ENCODE measurements around the gene HECTD4.

The HECTD4 gene

DNA sequence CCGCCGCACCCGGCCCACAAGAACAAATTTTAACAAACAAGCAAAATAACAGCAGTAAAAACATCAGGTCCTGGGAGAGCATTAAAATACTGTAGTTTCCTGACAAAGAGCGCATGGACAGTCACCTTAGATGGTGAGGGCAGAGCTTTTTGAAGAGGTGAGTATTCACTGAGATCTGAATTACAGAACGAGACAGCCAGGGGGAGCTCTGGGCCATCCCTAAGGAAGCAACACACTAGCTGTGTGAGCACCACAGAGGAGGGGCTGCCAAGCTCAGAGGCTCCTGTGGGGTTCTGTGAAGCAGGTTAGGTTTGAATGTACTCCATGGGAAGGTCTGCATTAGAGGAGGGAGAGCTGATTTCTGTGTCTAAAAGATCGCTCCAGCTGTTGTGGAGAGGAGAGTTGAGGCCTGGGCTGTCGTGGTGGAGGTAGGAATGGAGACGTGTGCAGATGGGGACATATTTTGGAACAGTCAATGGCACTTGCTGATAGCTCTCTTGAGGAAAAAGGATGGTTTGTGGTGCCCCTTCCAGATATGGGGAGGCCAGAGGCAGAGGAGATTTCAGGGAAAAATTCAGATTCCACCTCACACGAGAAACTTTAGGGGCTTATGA lies 184.0 kb downstream of the HECTD4 start:
- peak; percentile 49 for DNase-seq

DNA sequence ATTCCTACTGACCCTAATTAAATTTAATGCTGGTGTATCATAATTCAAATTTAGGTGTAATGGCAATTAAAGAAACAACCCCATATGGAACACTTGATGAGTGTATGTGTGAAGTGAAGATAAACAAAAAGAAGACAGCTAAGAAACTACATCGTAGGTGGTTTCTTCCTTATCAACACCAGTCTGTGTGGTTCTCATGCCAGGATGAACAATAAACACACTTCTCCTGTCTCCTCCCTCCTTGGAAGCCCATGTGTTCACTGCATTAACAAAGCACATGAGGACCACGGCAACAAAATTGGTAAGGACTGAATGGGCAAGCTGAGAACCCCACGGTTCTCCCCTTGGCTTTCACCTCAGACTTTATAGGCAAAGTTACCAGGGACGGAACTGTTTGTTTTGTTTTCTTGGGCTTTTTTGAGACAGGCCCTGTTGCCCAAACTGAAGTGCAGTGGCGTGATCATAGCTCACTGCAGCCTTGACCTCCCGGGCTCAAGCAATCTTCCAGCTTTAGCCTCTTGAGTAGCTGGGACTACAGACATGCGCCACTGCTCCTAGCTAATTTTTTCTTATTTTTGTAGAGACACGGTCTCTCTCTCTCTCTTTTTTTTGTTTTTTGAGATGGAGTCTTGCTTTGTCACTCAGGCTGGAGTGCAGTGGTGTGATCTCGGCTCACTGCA lies 185.9 kb downstream of the HECTD4 start:
- no peak for DNase-seq

DNA sequence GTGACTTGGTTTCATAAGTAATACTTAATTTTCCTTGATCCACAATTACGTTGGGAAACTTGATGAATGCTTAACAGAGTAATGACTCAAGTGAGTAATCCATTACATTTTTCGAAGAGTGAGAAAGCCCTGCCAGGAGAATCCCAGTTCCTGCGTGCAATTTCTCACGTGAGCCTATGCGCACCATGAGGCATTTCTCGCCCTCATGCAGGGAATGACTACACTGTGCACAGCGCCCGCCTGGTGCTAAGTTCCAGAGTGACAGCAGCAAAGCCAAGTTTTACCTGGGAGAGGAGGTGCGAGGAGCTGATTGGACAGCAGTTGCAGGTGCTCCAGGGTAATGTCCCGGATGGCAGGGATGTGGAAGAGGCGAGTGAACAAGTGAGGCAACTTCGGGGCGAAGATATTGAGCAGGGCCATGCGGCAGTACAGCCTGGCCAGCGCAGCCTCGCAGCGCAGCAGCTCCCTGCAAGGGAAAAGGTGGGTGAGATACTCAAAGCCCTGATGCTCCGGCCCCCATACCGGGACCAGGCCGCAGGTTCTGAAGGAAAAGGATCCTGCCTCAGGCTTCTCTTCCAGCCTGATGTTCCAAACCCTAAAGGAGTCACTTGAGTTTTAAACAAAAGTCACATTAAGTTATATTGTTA lies 187.5 kb downstream of the HECTD4 start:
- no peak for DNase-seq

GRCh38 chr12:112192475-112192874 lies 189.8 kb downstream of the HECTD4 start:
- no peak for DNase-seq

DNA sequence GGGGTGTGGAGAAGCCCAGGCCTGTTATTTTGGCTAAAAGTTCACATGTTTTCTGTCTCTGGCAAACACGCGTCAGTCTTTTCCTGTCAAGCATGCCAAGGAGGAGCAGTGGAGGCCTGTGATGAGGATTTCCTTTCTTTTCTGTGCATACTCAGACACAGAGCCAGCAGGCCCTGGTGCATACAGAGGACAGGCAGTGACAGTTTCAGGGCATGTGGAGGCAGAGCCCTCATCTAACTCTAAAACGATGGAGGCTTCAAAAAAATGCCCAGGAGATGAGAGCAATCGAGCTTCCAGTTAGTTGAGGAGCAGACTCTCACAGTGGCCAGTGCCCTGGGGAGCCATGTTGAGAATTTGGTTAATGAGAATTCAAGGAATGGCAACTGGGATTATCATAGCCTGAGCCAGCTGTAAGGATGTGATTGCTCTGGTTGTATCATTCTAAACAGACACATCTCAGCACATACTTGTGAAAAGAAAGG lies 190.3 kb downstream of the HECTD4 start:
- DNase-seq = no peak

DNA sequence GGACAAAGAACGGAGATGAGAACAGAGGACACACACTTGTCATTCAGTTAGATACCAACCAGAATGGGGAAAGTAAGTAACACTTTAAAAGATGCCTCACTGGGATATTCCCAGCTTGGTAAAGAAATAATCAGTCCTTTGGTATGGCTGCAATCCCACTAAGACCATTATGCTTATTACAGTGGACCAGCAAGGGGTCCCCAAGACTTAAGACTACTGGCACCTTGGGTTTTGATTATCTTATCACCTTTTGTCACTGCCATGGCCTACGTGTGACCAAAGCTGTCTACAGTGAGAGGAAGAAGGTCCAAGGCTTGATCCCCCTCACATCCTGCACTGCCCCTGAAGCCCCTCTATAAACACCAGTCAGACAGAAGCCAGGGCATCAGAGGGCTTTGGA lies 191.0 kb downstream of the HECTD4 start:
- no peak for DNase-seq

- no peak for DNase-seq
Measured at GRCh38 chr12:112190231-112191025, 191.8 kb downstream of the HECTD4 start.

DNA sequence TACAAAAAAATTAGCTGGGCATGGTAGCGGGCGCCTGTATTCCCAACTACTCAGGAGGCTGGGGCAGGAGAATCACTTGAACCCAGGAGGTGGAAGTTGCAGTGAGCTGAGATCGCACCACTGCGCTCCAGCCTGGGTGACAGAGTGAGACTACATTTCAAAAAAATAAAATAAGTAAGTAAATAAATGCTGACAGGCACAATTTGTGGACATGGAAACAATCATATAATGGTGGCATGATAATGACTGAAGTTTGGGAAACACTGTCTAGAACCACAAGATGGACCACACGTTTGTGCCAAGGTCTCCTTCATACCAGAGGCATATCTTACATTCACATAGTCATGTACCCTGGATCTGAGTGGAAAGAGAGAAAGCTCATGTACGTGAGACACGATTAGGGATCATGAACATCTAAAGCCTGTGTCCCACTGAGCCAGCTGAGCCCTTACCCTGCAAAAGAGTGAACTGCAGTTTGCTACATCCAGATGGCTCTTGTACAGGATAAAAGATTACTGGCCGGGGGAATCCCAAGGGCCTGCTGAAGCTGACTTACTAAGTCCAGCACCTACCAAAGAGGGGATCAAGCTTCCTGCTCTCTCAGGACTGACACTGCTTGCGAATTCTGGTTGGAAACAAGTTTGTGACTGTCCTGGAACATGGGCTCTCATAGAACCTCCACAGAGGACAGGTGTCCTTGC lies 194.0 kb downstream of the HECTD4 start:
- DNase-seq = no peak

- no peak for DNase-seq
Measured at GRCh38 chr12:112185093-112185923, 196.9 kb downstream of the HECTD4 start.

- no peak for DNase-seq
Measured at GRCh38 chr12:112184056-112184887, 198.0 kb downstream of the HECTD4 start.

DNA sequence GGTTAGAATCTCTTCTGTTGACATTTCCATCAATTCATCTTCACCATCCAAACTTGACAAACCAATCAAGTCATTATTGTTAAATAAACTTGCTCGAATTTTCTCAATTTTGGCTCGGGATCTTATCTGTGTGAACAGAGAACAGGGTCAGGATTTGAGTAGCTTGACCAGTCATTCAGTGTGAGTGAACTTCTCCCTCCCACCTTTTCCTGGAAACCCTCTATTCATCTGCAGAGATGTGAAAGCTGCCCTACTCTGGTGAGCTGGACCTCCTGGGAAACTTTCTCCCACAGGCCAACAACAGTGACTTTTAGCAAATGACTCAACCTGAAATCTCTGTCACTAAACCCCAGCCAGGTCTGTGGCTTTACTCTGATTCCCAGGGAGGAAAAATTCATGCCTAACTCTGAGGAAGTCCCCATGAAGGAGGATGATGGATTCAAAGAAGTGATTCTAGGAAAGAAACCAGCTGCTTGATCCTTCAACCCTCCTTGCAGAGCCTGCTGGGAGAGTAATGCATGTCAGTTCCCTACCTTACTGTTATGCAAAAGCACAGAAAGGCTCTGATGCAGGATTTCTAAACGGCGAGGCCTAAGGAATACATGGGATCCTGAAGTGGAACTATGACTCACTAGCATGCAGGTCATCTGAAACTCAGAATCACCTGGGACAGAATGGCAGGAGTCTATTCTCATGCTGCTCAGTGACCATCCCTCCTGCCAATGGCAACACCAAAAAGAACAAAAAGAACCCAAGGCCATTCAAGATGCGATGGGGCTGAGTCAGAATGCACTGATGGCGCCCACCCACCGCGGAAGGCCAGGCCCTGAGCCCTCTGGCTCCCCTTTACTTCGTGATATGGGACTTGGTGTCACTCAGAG lies 198.8 kb downstream of the HECTD4 start:
- DNase-seq = no peak

GRCh38 chr12:112182499-112182898 lies 199.7 kb downstream of the HECTD4 start:
- DNase-seq = no peak

GRCh38 chr12:112180422-112180821 lies 201.8 kb downstream of the HECTD4 start:
- DNase-seq = no peak

DNA sequence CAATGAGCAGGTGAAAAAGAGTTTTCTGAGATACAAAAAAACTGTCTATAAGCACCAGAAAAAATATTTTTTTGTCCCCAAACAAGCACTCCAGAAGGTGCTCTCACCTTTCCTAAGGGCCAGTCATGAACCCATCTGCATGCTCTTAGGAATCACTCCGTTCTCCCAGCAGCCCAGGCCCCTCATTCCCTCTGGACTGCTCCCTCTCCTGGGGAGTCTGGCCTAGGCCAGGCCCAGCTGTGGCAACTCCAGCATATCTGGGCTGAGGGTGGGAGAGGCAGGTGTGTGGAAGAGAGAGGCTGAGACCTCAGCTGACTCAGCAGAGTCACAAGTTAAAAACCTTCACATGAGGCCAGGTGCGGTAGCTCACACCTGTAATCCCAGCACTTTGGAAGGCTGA lies 202.3 kb downstream of the HECTD4 start:
- DNase-seq = no peak

GRCh38 chr12:112179341-112179740 lies 202.9 kb downstream of the HECTD4 start:
- no peak for DNase-seq

- DNase-seq = no peak
Measured at GRCh38 chr12:112178796-112179195, 203.4 kb downstream of the HECTD4 start.

GRCh38 chr12:112176321-112177010 lies 205.8 kb downstream of the HECTD4 start:
- no peak for DNase-seq

GRCh38 chr12:112175361-112176155 lies 206.7 kb downstream of the HECTD4 start:
- no peak for DNase-seq

Measured in stimulated activated CD4-positive, alpha-beta T cell treated with anti-CD3 and anti-CD28 coated beads, Interleukin-4, amount 100 ng/mL, for 1 hour (primary cell).